Muscle of back (tissue), 13 donors: ENCODE data around the gene CASQ1. TPM values are rescaled to one million over a fixed set of nuclear protein-coding genes. Genes with fewer than 3 reads are reported as not detected.
A peak's percentile ranks its signal among the peaks of the same experiment; 100 is the strongest.

Experiments used
- DNase-seq, 3 donors: peaks; one replicate each; pipeline versions ENCODE4 v3.0.0 to v3.0.0-alpha.2; 2013
- long read RNA-seq, 9 donors: transcript quantifications; one replicate each; lab custom pipeline, GENCODE V29; 2026
- polyA plus RNA-seq, 10 donors: library from polyadenylated mRNA; unstranded; fragments of 120-200 nt; gene quantifications; one replicate each; pipeline ENCODE4 v1.2.1, GENCODE V29; 2013; ENCODE audit not compliant: insufficient read length in 10 of 10

Gene CASQ1
- polyA plus RNA-seq: 1,000 to 10,000 TPM in 3 of 10 donors, 100 to 1,000 TPM in 7; 185 to 1,204 (median 914) TPM
- long read RNA-seq, donor 1, transcript CASQ1-201 (11 exons, 1,897 nt): major isoform, 241 of 387 reads
- long read RNA-seq, donor 1, partial matches to known transcripts: 146 of 387 reads
- long read RNA-seq, donor 1, other reads (novel, unspliced or antisense): 0 of 387 reads
- long read RNA-seq, donor 2, transcript CASQ1-201 (11 exons, 1,897 nt): major isoform, 309 of 418 reads
- long read RNA-seq, donor 2, partial matches to known transcripts: 109 of 418 reads
- long read RNA-seq, donor 2, other reads (novel, unspliced or antisense): 0 of 418 reads
- long read RNA-seq, donor 3: 0 reads
- long read RNA-seq, donor 4, transcript CASQ1-201 (11 exons, 1,897 nt): major isoform, 231 of 394 reads
- long read RNA-seq, donor 4, partial matches to known transcripts: 163 of 394 reads
- long read RNA-seq, donor 4, other reads (novel, unspliced or antisense): 0 of 394 reads
- long read RNA-seq, donor 5, transcript CASQ1-201 (11 exons, 1,897 nt): major isoform, 195 of 526 reads
- long read RNA-seq, donor 5, partial matches to known transcripts: 331 of 526 reads
- long read RNA-seq, donor 5, other reads (novel, unspliced or antisense): 0 of 526 reads
- long read RNA-seq, donor 6, transcript CASQ1-201 (11 exons, 1,897 nt): major isoform, 338 of 969 reads
- long read RNA-seq, donor 6, partial matches to known transcripts: 631 of 969 reads
- long read RNA-seq, donor 6, other reads (novel, unspliced or antisense): 0 of 969 reads
- long read RNA-seq, donor 7, transcript CASQ1-201 (11 exons, 1,897 nt): major isoform, 189 of 278 reads
- long read RNA-seq, donor 7, partial matches to known transcripts: 89 of 278 reads
- long read RNA-seq, donor 7, other reads (novel, unspliced or antisense): 0 of 278 reads
- long read RNA-seq, donor 8, transcript CASQ1-201 (11 exons, 1,897 nt): major isoform, 32 of 41 reads
- long read RNA-seq, donor 8, partial matches to known transcripts: 9 of 41 reads
- long read RNA-seq, donor 8, other reads (novel, unspliced or antisense): 0 of 41 reads
- long read RNA-seq, donor 9, transcript CASQ1-201 (11 exons, 1,897 nt): major isoform, 25 of 30 reads
- long read RNA-seq, donor 9, partial matches to known transcripts: 5 of 30 reads
- long read RNA-seq, donor 9, other reads (novel, unspliced or antisense): 0 of 30 reads

GRCh38 chr1:160189649-160190625, at the start of gene CASQ1:
TSS of gene CASQ1 (plus strand) at chr1:160190575. CDS start at chr1:160190752, 177 bp downstream.
- DNase-seq: peak in 2 of 3 donors; percentile 63 to 67

DNA sequence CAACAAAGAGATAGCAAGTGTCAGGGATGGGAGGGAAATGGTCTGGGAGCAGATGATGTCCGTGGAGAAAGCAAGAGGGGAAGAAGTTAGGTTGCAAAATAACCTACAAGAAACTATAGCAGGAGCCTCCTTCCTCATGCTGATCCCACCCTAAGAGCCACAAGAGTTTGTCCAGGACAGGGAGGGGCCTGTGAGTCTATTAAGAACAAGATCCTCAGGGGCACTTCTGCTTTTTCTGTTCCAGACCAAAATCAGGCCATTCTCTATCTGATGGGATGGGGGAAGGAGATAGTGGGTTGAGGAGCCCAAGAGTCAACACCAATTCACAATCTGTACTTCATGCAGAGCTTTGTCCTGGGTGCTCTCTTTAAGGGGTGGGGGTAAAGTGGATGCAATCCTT, 46.7 kb upstream of the CASQ1 start:
- no peak for DNase-seq

- no peak for DNase-seq
Measured at GRCh38 chr1:160144921-160145320, 45.5 kb upstream of the CASQ1 start.

- DNase-seq: no peak
Measured at GRCh38 chr1:160146107-160146506, 44.3 kb upstream of the CASQ1 start.

DNA sequence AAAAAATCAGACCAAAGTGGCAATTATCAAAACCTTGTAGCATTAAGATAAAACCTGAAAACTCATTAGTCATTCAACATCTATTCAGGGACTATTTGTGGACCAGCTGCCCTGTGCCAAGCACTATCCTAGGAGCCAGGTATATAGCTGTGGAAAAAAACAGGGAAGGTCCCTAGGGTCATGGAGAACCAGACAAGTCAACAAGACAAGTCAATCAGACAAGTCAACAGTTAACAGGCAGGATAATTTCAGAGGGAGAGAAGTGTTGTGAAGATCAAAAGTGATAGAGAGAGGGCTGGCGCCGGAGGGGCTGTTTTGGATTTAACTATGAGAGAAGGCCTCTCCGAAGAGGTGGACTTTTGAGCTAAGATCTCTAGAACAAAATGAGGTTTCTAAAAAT, 42.3 kb upstream of the CASQ1 start:
- DNase-seq: no peak

DNA sequence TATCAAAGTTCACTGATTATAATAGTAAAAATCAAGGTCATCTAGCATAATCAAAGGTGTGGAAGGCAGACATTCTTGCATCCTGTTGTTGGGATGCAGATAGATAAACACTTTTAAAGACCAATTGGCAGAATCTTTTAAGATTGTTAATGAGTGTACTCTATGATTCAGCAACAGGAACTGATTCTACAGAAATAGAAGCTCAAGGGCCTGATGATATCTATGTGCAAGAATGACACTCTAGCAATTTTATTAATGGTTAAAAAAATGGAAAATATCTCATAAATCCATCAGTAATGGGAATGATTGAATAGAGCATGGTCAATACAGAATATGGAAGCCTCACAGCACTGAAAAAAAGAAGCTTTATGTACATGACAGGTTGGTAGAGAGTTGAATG, 41.1 kb upstream of the CASQ1 start:
- no peak for DNase-seq

GRCh38 chr1:160149716-160150115, 40.7 kb upstream of the CASQ1 start:
- no peak for DNase-seq

DNA sequence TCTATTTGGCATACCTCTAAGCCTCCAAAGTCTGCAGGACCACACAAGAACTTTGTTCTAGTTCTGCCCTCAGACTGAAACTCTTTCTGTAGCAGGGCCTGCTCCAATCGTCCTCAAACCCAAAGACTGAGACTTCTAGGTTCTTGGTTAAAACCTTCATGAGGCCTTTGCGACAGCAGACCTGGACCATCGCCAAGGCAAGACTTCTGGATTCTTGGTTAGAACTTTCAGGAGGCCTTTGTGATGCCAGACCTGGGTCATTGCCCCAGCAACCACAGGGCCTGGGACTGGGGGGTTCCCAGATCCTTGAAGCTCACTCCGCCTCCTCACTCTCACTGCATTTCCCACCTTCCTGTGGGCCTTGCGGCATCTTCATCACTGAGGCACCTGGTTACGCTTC, 39.1 kb upstream of the CASQ1 start, which contains the start of gene ATP1A4:
Gene ATP1A4 (plus strand): TSS at position 301 of the 400 bp plus-strand sequence. CDS start 438 bp downstream, outside the sequence.
- DNase-seq: no peak

GRCh38 chr1:160154790-160155189, 35.6 kb upstream of the CASQ1 start:
- DNase-seq: no peak

- DNase-seq: no peak
Measured at GRCh38 chr1:160156361-160156760, 34.0 kb upstream of the CASQ1 start.

- DNase-seq: no peak
Measured at GRCh38 chr1:160157174-160157573, 33.2 kb upstream of the CASQ1 start.

- DNase-seq: no peak
Measured at GRCh38 chr1:160158031-160158430, 32.3 kb upstream of the CASQ1 start.

DNA sequence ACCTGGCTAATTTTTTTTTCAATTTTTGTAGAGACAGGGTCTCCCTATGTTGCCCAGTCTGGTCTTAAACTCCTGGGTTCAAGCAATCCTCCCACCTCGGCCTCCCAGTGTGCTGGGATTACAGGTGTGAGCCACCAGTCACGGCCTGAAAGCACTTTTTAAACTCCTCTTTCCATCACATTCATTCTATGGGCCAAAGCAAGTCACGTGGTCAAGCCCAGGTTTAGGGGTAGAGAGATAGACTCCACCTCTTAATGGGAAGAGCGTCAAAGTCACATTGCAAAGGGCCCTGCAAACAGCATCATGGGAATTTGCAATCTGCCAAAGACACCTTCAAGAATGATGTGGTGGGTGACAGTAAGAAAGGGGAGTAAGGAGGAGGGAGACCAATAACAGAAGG, 31.8 kb upstream of the CASQ1 start:
- no peak for DNase-seq

- no peak for DNase-seq
Measured at GRCh38 chr1:160159846-160160245, 30.5 kb upstream of the CASQ1 start.

GRCh38 chr1:160161965-160162705, 28.2 kb upstream of the CASQ1 start:
- peak in 2 of 3 donors; percentile 22 to 39 for DNase-seq

DNA sequence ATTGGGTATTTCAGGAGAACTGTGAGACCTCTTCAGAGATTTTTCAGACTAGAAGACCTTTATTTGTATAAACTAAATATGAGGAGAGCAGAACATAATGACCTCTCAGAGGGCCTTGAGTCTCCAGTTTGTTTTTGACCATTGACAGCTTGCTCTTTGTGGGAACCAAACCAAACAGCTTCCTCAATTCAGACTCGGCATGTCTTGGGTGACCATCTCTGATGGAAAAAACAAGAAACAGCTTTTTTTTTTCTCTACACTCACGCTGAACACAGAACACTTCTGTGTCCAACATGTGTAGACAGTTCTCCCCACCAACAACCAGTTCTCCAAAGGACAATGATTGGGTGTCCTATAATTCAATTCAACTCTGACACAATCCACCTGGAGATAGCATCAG, 27.4 kb upstream of the CASQ1 start:
- DNase-seq: no peak

- DNase-seq: no peak
Measured at GRCh38 chr1:160163615-160164014, 26.8 kb upstream of the CASQ1 start.

DNA sequence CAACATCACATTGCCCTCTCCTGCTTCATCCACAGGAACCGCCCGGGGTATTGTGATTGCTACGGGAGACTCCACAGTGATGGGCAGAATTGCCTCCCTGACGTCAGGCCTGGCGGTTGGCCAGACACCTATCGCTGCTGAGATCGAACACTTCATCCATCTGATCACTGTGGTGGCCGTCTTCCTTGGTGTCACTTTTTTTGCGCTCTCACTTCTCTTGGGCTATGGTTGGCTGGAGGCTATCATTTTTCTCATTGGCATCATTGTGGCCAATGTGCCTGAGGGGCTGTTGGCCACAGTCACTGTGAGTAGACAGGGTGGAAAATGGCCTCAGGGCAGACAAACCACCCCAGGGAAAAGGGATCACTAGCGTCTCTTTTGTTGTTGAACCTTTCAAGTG, 26.3 kb upstream of the CASQ1 start:
- DNase-seq: no peak

GRCh38 chr1:160166166-160166868, 24.1 kb upstream of the CASQ1 start:
- DNase-seq: no peak
